Measurements from ENCODE around the gene TSR1.

GRCh38 chr17:2371183-2372130 lies 35.2 kb upstream of the TSR1 start:
- no peak for TF ChIP-seq POLR2AphosphoS5 (IDR thresholded peaks at IDR 0.05)
- TF ChIP-seq, protein P1, sequence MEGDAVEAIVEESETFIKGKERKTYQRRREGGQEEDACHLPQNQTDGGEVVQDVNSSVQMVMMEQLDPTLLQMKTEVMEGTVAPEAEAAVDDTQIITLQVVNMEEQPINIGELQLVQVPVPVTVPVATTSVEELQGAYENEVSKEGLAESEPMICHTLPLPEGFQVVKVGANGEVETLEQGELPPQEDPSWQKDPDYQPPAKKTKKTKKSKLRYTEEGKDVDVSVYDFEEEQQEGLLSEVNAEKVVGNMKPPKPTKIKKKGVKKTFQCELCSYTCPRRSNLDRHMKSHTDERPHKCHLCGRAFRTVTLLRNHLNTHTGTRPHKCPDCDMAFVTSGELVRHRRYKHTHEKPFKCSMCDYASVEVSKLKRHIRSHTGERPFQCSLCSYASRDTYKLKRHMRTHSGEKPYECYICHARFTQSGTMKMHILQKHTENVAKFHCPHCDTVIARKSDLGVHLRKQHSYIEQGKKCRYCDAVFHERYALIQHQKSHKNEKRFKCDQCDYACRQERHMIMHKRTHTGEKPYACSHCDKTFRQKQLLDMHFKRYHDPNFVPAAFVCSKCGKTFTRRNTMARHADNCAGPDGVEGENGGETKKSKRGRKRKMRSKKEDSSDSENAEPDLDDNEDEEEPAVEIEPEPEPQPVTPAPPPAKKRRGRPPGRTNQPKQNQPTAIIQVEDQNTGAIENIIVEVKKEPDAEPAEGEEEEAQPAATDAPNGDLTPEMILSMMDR (IDR thresholded peaks at IDR 0.05) = no peak

Data from sigmoid colon (tissue), 4 donors.